ENCODE data around the gene AHCYL2. TPM values are rescaled to one million over a fixed set of nuclear protein-coding genes. Genes with fewer than 3 reads are reported as not detected.
"Not testable (repeated sequence)": the region's sequence is repeated elsewhere in the genome, so short reads cannot be mapped to it uniquely, and the experiment has no call there.

AHCYL2 gene
- total RNA-seq, 1 donor from 2014 or later: 10.7 TPM

DNA sequence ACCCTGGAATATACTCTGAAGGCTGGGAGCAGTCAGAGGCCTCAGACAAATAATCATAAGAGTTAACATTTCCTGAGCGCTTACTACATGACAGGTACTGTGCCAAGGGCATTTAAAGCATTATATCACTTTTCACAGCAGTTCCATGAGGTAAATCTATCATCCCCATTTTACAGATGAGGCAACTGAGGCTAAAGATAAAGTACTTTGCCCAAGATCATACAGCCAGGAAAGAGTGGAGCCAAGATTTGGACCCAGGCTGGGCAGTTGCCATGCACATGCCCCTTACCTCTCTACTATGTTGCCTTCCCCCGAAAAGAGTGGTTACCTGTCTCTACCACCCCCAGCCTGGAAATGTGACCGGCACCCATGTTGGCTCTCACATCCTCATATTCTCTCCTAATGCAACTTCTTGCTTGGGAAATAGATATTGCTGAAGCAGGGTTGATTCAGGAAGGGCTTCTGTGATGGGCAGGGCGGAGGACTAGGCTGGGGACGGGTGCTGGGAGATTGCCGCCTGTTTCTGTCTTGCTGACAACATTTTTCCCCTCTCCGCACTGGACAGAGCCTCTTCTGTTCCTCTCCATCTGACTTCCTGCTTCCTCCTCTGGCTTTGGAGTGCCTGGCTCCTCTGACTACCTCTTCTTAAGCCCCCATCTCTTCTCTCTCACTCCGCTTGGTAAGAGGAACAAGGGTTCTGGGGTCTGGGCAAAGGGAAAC is 22.6 kb upstream of the AHCYL2 start:
- DNase-seq: no peak
- Mint-ChIP-seq H3K36me3 (ENCODE audit: low read depth) (no peaks in the 10 kb centered on the region), H3K27ac (no peak overlapping the region), H3K4me1 (no peaks in the 10 kb centered on the region), H3K9me3 (no peaks in the 10 kb centered on the region), H3K4me3 (no peak overlapping the region), H3K27me3 (peaks cover 15% of the 10 kb centered on the region)
- intact Hi-C loops (cut with micrococcal nuclease): no loop called here

DNA sequence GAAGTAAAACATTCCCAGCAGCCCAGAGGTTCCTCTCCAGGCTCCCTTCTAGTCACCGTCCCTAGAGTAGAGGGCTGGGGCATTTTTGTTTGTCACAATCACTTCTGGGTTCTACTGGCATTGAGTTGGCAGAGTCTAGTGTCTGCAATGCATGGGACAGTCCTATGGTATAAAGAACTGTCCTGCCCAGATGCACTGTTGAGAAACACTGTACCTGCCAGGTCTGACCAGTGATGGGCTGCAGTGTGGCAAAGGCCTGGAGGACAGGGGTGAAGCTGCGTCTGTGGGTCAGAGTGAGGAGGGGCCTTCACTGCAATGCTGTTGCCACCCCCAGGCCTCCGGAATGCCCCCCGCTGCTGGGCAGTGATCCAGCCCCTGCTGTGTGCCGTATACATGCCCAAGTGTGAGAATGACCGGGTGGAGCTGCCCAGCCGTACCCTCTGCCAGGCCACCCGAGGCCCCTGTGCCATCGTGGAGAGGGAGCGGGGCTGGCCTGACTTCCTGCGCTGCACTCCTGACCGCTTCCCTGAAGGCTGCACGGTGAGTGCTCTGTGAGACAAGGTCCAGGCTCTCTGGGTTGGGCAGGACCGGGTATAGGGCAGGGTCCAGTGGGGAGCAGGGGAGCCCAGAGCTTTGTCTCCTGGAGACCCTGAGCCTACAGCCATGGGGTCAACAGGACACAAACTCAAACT is 21.6 kb upstream of the AHCYL2 start:
- intact Hi-C loops (cut with micrococcal nuclease): no loop called here
- no peaks in the 10 kb centered on the region for H3K36me3 Mint-ChIP-seq (ENCODE audit: low read depth)

DNA sequence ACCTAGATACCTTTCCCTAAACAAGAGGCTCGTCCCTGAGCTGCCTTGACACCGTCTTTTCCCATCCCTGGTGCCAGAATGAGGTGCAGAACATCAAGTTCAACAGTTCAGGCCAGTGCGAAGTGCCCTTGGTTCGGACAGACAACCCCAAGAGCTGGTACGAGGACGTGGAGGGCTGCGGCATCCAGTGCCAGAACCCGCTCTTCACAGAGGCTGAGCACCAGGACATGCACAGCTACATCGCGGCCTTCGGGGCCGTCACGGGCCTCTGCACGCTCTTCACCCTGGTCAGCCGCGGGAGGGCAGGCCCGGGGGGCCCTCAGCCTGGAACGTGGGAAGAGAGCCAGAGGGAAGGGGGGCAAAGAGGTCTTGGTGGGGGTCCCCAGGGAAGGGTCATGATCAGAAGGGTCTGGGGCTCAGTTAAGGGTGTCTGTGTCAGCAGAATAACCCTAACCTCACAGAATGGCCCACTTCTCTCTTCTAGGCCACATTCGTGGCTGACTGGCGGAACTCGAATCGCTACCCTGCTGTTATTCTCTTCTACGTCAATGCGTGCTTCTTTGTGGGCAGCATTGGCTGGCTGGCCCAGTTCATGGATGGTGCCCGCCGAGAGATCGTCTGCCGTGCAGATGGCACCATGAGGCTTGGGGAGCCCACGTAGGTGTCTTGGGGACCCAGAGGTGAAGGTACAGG is 19.6 kb upstream of the AHCYL2 start:
- Mint-ChIP-seq H3K36me3 (ENCODE audit: low read depth) (no peaks in the 10 kb centered on the region), H3K4me3 (no peak overlapping the region), H3K27me3 (peaks cover 14% of the 10 kb centered on the region), H3K27ac (no peak overlapping the region), H3K9me3 (no peaks in the 10 kb centered on the region), H3K4me1 (no peaks in the 10 kb centered on the region)
- intact Hi-C loops (cut with micrococcal nuclease): no loop called here
- DNase-seq: no peak

More for the DNA sequence above, 21.6 kb upstream of the AHCYL2 start:
- no peak overlapping the region for H3K4me3 Mint-ChIP-seq
- H3K27ac Mint-ChIP-seq: no peak overlapping the region
- H3K4me1 Mint-ChIP-seq: no peaks in the 10 kb centered on the region
- no peak for DNase-seq
- peaks cover 13% of the 10 kb centered on the region for H3K27me3 Mint-ChIP-seq
- no peaks in the 10 kb centered on the region for H3K9me3 Mint-ChIP-seq

DNA sequence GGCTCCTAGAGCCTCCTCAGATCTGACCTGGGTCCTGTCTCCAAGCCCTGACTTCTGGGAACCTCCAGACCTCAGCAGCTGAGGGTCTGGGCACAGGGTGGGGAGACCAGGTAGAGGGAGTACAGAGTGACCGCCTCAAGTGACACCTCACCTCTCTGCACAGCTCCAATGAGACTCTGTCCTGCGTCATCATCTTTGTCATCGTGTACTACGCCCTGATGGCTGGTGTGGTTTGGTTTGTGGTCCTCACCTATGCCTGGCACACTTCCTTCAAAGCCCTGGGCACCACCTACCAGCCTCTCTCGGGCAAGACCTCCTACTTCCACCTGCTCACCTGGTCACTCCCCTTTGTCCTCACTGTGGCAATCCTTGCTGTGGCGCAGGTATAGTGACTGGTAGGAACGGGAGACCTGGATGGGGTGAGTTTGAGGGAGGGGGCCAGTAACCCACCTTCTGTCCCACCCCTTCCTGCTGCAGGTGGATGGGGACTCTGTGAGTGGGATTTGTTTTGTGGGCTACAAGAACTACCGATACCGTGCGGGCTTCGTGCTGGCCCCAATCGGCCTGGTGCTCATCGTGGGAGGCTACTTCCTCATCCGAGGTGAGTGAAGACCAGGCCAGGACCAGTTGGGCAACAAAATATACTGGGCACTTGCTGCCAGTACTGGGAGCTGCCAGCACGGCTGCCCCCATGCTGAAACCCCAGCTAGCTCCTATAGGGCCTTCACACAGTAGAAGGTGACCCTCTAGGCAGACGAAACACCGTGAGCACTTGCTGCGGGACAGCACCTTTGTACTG is 18.6 kb upstream of the AHCYL2 start:
- H3K36me3 Mint-ChIP-seq (ENCODE audit: low read depth): no peaks in the 10 kb centered on the region
- no peak for DNase-seq
- H3K27ac Mint-ChIP-seq: no peak overlapping the region
- intact Hi-C loops (cut with micrococcal nuclease): no loop called here
- H3K9me3 Mint-ChIP-seq: no peaks in the 10 kb centered on the region
- H3K27me3 Mint-ChIP-seq: peaks cover 14% of the 10 kb centered on the region
- no peak overlapping the region for H3K4me3 Mint-ChIP-seq
- H3K4me1 Mint-ChIP-seq: no peaks in the 10 kb centered on the region

DNA sequence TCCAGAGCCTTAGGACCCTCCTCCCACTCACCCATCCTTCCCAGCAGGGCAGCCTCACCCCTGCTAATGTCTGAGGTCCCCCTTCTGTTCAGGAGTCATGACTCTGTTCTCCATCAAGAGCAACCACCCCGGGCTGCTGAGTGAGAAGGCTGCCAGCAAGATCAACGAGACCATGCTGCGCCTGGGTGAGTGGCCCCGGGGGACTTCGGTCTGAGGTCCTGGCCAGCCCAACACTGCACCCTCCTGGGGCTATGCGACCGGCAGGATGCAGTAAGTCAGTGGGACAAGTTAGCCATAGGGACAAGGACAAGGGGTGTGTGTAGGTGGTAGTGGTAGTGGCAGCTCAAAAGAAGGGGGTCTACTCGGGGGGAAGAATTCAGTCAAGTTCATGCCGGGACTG is 16.2 kb upstream of the AHCYL2 start:
- intact Hi-C loops (cut with micrococcal nuclease): no loop called here
- Mint-ChIP-seq H3K27me3 (peaks cover 6% of the 10 kb centered on the region), H3K36me3 (ENCODE audit: low read depth) (no peaks in the 10 kb centered on the region), H3K4me3 (no peak overlapping the region), H3K27ac (no peak overlapping the region), H3K4me1 (no peaks in the 10 kb centered on the region), H3K9me3 (no peaks in the 10 kb centered on the region)
- no peak for DNase-seq

DNA sequence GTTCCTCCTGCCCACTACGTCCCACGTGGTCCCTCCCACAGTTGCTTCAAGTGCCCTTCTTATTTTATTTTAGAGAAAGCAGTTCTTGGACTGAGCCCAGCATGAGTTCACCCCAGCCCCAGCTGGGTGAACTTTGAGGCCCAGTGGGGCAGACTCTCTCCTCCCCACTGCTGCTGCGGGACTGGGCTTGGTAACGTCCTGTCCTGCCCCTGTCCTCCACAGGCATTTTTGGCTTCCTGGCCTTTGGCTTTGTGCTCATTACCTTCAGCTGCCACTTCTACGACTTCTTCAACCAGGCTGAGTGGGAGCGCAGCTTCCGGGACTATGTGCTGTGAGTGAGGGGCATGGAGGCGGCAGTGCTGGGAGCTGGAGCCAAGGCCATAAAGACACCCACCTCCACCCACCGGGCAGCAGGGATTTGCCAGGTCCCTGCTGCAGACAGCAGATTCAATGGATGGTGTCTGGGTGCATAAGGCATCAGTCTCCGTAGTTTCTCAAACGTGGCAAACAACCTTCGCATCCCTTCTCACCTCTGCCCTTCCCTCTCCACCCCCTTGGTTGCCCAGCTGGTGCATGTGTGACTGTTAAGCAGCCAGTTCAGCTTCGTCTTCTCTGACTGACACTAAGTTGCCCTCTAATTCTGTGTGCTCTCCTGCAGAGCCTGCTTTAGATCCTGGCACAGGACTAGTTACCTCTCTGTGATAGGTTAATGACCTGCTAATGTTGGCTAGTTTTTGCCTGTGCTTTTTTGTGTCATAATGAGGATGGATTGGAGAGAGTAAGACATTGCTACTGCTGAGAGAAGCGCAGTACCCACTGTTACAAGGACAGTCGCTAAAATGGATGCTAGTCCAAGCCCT is 15.5 kb upstream of the AHCYL2 start:
- Mint-ChIP-seq H3K9me3 (no peaks in the 10 kb centered on the region), H3K4me1 (no peaks in the 10 kb centered on the region), H3K27ac (no peak overlapping the region), H3K36me3 (ENCODE audit: low read depth) (no peaks in the 10 kb centered on the region), H3K4me3 (no peak overlapping the region), H3K27me3 (peaks cover 6% of the 10 kb centered on the region)
- DNase-seq: no peak
- intact Hi-C loops (cut with micrococcal nuclease): no loop called here

DNA sequence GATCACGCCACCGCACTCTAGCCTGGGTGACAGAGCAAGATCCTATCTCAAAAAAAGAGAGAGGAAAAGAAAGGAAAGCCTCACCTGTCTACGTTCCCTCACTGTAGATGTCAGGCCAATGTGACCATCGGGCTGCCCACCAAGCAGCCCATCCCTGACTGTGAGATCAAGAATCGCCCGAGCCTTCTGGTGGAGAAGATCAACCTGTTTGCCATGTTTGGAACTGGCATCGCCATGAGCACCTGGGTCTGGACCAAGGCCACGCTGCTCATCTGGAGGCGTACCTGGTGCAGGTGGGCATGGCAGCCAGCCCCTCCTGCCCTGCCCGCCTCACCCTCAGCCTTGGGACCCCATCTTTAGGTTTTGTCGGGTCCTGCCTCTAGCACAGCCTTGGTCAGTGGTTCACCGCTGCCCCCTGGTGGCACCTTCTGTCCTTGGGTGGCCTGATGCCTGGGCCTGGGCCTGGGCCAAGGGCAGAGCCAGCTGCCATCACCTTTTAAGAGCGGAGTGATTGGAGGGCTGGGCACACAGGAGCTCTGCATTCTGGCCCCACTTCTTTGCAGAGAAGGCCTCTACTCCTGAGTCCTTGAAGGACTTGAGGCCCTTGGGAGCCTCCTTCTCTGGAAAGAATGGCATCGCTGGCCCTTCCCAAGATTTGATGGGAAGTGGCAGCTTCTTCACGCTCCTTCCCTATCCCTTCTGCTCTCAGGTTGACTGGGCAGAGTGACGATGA is 14.4 kb upstream of the AHCYL2 start:
- no peaks in the 10 kb centered on the region for H3K9me3 Mint-ChIP-seq
- no peak overlapping the region for H3K4me3 Mint-ChIP-seq
- intact Hi-C loops (cut with micrococcal nuclease): loop anchor here (1.0 to 10.0 kb wide), 2 partner anchors 46 to 306 kb away; no protein-coding TSS in a partner anchor
- no peaks in the 10 kb centered on the region for H3K36me3 Mint-ChIP-seq (ENCODE audit: low read depth)
- peaks cover 6% of the 10 kb centered on the region for H3K27me3 Mint-ChIP-seq
- no peak overlapping the region for H3K27ac Mint-ChIP-seq
- peak; percentile 90 for DNase-seq
- H3K4me1 Mint-ChIP-seq: no peaks in the 10 kb centered on the region

DNA sequence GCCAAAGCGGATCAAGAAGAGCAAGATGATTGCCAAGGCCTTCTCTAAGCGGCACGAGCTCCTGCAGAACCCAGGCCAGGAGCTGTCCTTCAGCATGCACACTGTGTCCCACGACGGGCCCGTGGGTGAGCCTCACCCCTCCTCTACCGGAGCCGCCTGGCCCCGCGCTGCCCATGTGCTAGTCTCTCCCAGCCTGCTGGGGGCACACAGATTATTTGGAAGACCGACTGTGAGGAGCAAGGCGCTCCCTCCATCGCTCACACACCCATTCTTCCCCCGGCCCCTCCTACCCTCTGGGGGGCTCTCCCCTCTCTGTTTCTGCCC is 13.9 kb upstream of the AHCYL2 start:
- Mint-ChIP-seq H3K27ac (no peak overlapping the region), H3K27me3 (peaks cover 6% of the 10 kb centered on the region), H3K4me3 (no peak overlapping the region), H3K36me3 (ENCODE audit: low read depth) (no peaks in the 10 kb centered on the region), H3K4me1 (no peaks in the 10 kb centered on the region), H3K9me3 (no peaks in the 10 kb centered on the region)
- no peak for DNase-seq
- intact Hi-C loops (cut with micrococcal nuclease): loop anchor here (1.0 to 10.0 kb wide), 2 partner anchors 47 to 306 kb away; no protein-coding TSS in a partner anchor

DNA sequence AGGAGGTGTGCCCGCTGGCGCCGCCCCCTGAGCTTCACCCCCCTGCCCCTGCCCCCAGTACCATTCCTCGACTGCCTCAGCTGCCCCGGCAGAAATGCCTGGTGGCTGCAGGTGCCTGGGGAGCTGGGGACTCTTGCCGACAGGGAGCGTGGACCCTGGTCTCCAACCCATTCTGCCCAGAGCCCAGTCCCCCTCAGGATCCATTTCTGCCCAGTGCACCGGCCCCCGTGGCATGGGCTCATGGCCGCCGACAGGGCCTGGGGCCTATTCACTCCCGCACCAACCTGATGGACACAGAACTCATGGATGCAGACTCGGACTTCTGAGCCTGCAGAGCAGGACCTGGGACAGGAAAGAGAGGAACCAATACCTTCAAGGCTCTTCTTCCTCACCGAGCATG is 12.7 kb upstream of the AHCYL2 start:
- peaks cover 6% of the 10 kb centered on the region for H3K27me3 Mint-ChIP-seq

DNA sequence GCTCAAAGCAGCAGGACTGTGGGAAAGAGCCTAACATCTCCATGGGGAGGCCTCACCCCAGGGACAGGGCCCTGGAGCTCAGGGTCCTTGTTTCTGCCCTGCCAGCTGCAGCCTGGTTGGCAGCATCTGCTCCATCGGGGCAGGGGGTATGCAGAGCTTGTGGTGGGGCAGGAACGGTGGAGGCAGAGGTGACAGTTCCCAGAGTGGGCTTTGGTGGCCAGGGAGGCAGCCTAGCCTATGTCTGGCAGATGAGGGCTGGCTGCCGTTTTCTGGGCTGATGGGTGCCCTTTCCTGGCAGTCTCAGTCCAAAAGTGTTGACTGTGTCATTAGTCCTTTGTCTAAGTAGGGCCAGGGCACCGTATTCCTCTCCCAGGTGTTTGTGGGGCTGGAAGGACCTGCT is 12.2 kb upstream of the AHCYL2 start:
- peaks cover 6% of the 10 kb centered on the region for H3K27me3 Mint-ChIP-seq
- no peaks in the 10 kb centered on the region for H3K9me3 Mint-ChIP-seq
- no peak for DNase-seq
- no peaks in the 10 kb centered on the region for H3K36me3 Mint-ChIP-seq (ENCODE audit: low read depth)
- intact Hi-C loops (cut with micrococcal nuclease): loop anchor here (10.0 kb wide), 1 partner anchor 308 kb away; no protein-coding TSS in a partner anchor
- H3K27ac Mint-ChIP-seq: no peak overlapping the region
- no peak overlapping the region for H3K4me3 Mint-ChIP-seq
- H3K4me1 Mint-ChIP-seq: no peaks in the 10 kb centered on the region

More for the DNA sequence above, 12.7 kb upstream of the AHCYL2 start:
- Mint-ChIP-seq H3K36me3 (ENCODE audit: low read depth) (no peaks in the 10 kb centered on the region), H3K4me3 (no peak overlapping the region), H3K27ac (no peak overlapping the region), H3K9me3 (no peaks in the 10 kb centered on the region), H3K4me1 (no peaks in the 10 kb centered on the region)
- intact Hi-C loops (cut with micrococcal nuclease): loop anchor here (10.0 kb wide), 1 partner anchor 307 kb away; no protein-coding TSS in a partner anchor
- DNase-seq: no peak

DNA sequence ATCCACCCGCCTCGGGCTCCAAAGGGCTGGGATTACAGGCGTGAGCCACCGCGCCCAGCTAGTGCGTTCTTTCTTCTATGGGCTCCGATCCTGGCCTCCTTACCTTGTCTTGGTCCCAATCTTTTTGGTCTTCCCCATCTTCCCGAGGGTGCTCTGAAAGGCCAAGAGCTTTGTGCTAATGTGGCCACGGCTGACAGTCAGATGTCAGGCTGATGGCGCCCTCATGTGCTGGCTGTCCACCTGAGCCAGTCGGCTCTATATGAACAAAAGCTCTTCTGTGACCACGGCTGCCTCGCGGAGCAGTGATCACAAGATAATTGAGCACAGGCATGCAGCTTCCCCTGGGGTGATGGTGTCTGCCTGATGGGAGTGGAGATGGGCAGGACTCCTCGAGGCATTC is 11.0 kb upstream of the AHCYL2 start:
- Mint-ChIP-seq H3K27me3 (peaks cover 6% of the 10 kb centered on the region), H3K9me3 (no peaks in the 10 kb centered on the region), H3K36me3 (ENCODE audit: low read depth) (no peaks in the 10 kb centered on the region), H3K27ac (no peak overlapping the region), H3K4me3 (no peak overlapping the region), H3K4me1 (peaks cover 3% of the 10 kb centered on the region)
- DNase-seq: no peak
- intact Hi-C loops (cut with micrococcal nuclease): loop anchor here (10.0 kb wide), 1 partner anchor 309 kb away; no protein-coding TSS in a partner anchor

DNA sequence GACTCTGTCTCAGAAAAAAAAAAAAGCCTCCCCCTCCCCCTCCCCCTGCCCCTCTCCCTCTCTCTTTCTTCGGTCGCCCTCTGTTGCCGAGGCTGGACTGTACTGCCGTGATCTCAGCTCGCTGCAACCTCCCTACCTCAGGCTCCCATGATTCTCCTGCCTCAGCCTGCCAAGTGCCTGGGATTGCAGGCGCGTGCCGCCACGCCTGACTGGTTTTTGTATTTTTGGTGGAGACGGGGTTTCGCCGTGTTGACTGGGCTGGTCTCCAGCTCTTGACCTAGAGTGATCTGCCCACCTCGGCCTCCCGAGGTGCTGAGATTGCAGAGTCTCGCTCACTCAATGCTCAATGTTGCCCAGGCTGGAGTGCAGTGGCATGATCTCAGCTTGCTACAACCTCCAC is 9.1 kb upstream of the AHCYL2 start:
- not testable (repeated sequence) for H3K4me1 Mint-ChIP-seq; H3K4me3 Mint-ChIP-seq; H3K36me3 Mint-ChIP-seq (ENCODE audit: low read depth); H3K9me3 Mint-ChIP-seq; H3K27ac Mint-ChIP-seq; DNase-seq; H3K27me3 Mint-ChIP-seq
- intact Hi-C loops (cut with micrococcal nuclease): loop anchor here (10.0 kb wide), 1 partner anchor 311 kb away; no protein-coding TSS in a partner anchor

Data from activated CD4-positive, alpha-beta T cell treated with anti-CD3 and anti-CD28 coated beads, Interleukin-2, amount 10 ng/mL, durations not matched to agents 24 days and 14 days (primary cell).